DND-41 (cell line): ENCODE data around the gene NSMF.

ENCODE experiments used
- ATAC-seq: fragments of 200-7000 bp; cut with Tn5 transposase; 3 replicates; pipeline ENCODE4 v1.9.1; 2021; ENCODE audit warnings: low read depth; ENCODE audit not compliant: insufficient read depth
- DNase-seq: peaks from one replicate; pipeline ENCODE4 v3.0.0-alpha.2; 2020
- H2AFZ ChIP-seq: 2 replicates; pipeline ENCODE4 v1.6.0; 2012; ENCODE audit warnings: low read depth, low read length
- H3K27ac ChIP-seq: 2 replicates; pipeline ENCODE4 v1.5.1; 2012; ENCODE audit warnings: low read length, inconsistent platforms
- H3K27me3 ChIP-seq: fragments of 200-600 bp; sonication (generic); 2 replicates; pipeline ENCODE4 v1.6.0; 2012; ENCODE audit warnings: low read length, mild to moderate bottlenecking, inconsistent platforms; ENCODE audit not compliant: insufficient read depth, poor library complexity
- H3K36me3 ChIP-seq: 2 replicates; pipeline ENCODE4 v1.5.1; 2012; ENCODE audit warnings: low read length, inconsistent platforms; ENCODE audit not compliant: insufficient read depth
- H3K4me1 ChIP-seq: 2 replicates; pipeline ENCODE4 v1.5.1; 2012; ENCODE audit warnings: mild to moderate bottlenecking, low read length; ENCODE audit not compliant: insufficient read depth
- H3K4me2 ChIP-seq: 2 replicates; pipeline ENCODE4 v1.6.0; 2012; ENCODE audit warnings: mild to moderate bottlenecking, moderate library complexity, low read length, inconsistent platforms; ENCODE audit not compliant: insufficient read depth
- H3K4me3 ChIP-seq, 2 experiments: fragments of 200-600 bp in 1 of 2; shearing (Covaris generic) in 1 of 2; 2 replicates each; pipeline ENCODE4 v1.5.1; 2012 to 2016; ENCODE audit warnings: inconsistent platforms in 2 of 2, low read length in 2 of 2, mild to moderate bottlenecking in 2 of 2, low read depth in 1 of 2, moderate library complexity in 1 of 2
- H3K79me2 ChIP-seq: 2 replicates; pipeline ENCODE4 v1.6.0; 2012; ENCODE audit warnings: low read length, inconsistent platforms; ENCODE audit not compliant: insufficient read depth
- H3K9ac ChIP-seq: 2 replicates; pipeline ENCODE4 v1.6.0; 2012; ENCODE audit warnings: low read depth, mild to moderate bottlenecking, inconsistent platforms, low read length, moderate library complexity
- H3K9me3 ChIP-seq: 2 replicates; pipeline ENCODE4 v1.5.1; 2012; ENCODE audit warnings: low read length, moderate library complexity, mild to moderate bottlenecking, inconsistent platforms; ENCODE audit not compliant: insufficient read depth, severe bottlenecking
- H4K20me1 ChIP-seq: 2 replicates; pipeline ENCODE4 v1.6.0; 2012; ENCODE audit warnings: low read length; ENCODE audit not compliant: insufficient read depth
- EZH2 ChIP-seq: IDR thresholded peaks from 3 replicates; pipeline ENCODE4 v1.6.1; 2012; ENCODE audit warnings: borderline replicate concordance, low read depth, mild to moderate bottlenecking, moderate library complexity, low read length, inconsistent platforms; ENCODE audit not compliant: severe bottlenecking
- TF ChIP-seq, protein P1 (sequence below): IDR thresholded peaks from 2 replicates; pipeline ENCODE4 v1.5.1; 2012; ENCODE audit warnings: borderline replicate concordance, low read length, moderate library complexity, mild to moderate bottlenecking; ENCODE audit not compliant: poor library complexity, severe bottlenecking; ENCODE audit errors: extremely low read depth

NSMF gene

DNA sequence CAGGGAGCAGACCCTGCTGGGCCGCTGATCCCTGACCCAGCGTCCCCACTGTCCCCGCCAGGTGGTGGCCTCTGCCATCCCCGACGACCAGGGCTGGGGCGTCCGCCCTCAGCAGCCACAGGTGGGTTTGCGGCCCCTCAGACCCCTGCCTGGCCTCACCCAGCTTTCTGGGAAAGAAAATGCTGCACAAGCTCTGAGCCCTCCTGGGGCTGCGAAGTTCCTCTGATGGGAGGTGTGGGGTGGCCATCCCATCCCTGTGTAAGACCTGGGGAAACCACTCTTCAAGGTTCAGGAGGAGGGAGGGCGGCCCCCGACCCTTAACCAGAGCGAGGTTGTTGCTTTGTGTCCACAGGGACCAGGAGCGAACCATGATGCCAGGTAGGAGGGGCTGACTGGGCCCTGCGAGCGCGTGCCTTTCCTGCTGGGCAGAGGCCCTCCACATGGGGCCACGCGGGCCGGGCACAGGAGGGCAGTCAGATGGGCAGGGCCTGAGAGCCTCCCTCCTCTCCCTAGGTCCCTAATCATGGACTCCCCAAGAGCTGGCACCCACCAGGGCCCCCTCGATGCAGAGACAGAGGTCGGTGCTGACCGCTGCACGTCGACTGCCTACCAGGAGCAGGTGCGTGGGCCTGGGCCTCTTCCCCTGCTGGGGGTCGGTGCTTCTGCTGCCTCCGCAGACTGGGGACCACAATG is 28.3 kb downstream of the NSMF start:
- no peak overlapping the region for H3K4me2 ChIP-seq
- no peaks in the 10 kb centered on the region for H4K20me1 ChIP-seq

DNA sequence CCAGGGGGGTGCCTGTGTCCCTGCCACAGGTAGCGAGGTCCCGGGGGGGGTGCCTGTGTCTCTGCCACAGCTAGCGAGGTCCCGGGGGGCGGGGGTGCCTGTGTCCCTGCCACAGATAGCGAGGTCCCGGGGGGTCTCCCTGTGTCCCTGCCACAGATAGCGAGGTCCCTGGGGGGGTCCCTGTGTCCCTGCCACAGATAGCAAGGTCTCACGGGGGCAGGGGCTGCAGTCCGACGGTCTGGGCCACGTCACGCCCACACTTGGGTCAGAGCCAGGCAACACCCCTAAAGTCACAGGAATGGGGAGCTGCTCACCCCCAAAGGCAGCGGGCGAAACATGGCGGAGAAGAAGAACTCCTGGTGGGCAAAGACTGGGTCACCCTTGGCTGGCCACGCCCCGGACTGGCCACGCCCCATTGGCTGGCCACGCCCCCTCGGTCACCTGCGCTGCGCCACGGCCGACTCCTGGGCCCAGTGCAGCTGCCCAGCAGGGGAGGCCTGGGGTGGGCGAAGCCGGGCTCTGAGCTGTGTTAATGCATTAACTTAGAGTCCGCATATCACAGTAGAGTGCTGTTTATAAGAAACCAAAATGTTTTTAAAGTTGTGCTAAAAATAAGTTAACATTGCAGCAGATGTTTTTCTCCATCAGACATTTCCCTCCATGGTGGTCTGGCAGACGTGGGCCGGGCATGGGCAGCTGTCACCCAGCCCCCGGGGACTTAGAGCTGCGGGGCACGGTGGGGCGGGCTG is 29.0 kb downstream of the NSMF start:
- no peak for DNase-seq
- no peak overlapping the region for H2AFZ ChIP-seq
- no peaks in the 10 kb centered on the region for H3K79me2 ChIP-seq
- H3K27me3 ChIP-seq = no peaks in the 10 kb centered on the region
- H3K36me3 ChIP-seq = no peaks in the 10 kb centered on the region
- TF ChIP-seq, protein P1, sequence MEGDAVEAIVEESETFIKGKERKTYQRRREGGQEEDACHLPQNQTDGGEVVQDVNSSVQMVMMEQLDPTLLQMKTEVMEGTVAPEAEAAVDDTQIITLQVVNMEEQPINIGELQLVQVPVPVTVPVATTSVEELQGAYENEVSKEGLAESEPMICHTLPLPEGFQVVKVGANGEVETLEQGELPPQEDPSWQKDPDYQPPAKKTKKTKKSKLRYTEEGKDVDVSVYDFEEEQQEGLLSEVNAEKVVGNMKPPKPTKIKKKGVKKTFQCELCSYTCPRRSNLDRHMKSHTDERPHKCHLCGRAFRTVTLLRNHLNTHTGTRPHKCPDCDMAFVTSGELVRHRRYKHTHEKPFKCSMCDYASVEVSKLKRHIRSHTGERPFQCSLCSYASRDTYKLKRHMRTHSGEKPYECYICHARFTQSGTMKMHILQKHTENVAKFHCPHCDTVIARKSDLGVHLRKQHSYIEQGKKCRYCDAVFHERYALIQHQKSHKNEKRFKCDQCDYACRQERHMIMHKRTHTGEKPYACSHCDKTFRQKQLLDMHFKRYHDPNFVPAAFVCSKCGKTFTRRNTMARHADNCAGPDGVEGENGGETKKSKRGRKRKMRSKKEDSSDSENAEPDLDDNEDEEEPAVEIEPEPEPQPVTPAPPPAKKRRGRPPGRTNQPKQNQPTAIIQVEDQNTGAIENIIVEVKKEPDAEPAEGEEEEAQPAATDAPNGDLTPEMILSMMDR = no peak
- no peak for TF ChIP-seq EZH2
- H3K4me1 ChIP-seq = no peaks in the 10 kb centered on the region
- H3K27ac ChIP-seq = no peak overlapping the region
- no peak overlapping the region for H3K4me3 ChIP-seq
- H3K9me3 ChIP-seq = no peaks in the 10 kb centered on the region
- no peaks in the 10 kb centered on the region for H4K20me1 ChIP-seq
- no peak for ATAC-seq
- H3K4me2 ChIP-seq = no peak overlapping the region
- no peak overlapping the region for H3K9ac ChIP-seq

More for the DNA sequence above, 28.3 kb downstream of the NSMF start:
- H3K27me3 ChIP-seq = no peaks in the 10 kb centered on the region
- H3K79me2 ChIP-seq = no peaks in the 10 kb centered on the region
- no peak overlapping the region for H3K4me3 ChIP-seq
- no peaks in the 10 kb centered on the region for H3K36me3 ChIP-seq
- H3K4me1 ChIP-seq = no peaks in the 10 kb centered on the region
- DNase-seq = no peak
- no peak for TF ChIP-seq EZH2
- TF ChIP-seq, protein P1 = no peak
- H3K9ac ChIP-seq = no peak overlapping the region
- no peak overlapping the region for H3K27ac ChIP-seq
- no peak for ATAC-seq
- no peaks in the 10 kb centered on the region for H3K9me3 ChIP-seq
- no peak overlapping the region for H2AFZ ChIP-seq

DNA sequence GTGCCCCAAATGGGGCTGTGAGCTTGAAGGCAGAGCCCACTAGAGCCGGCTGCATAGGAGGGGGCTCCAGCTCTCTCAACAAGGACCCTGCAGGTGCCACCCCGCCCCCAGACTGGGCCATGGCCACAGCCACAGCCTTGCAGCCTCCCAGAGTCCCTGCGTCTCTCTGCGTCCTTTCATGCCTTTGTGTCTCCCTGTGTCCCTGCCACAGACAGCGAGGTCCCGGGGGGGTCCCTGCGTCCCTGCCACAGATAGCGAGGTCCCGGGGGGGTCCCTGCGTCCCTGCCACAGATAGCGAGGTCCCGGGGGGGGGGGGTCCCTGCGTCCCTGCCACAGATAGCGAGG is 29.6 kb downstream of the NSMF start:
- Histone ChIP-seq H3K36me3 (no peaks in the 10 kb centered on the region), H3K9ac (no peak overlapping the region), H3K4me2 (no peak overlapping the region), H3K4me1 (no peaks in the 10 kb centered on the region), H3K79me2 (no peaks in the 10 kb centered on the region), H3K27me3 (no peaks in the 10 kb centered on the region), H4K20me1 (no peaks in the 10 kb centered on the region), H3K9me3 (no peaks in the 10 kb centered on the region), H3K4me3 (no peak overlapping the region), H3K27ac (no peak overlapping the region), H2AFZ (no peak overlapping the region)
- TF ChIP-seq EZH2 = no peak
- TF ChIP-seq, protein P1 = no peak
- DNase-seq = no peak
- ATAC-seq = no peak
